NCI-H82 treated with DMSO at 0.1 percent for 48 hours (cell line): Measurements from ENCODE around the gene PHLDB2.
A peak's percentile ranks its signal among the peaks of the same experiment; 100 is the strongest.
"Not testable (repeated sequence)": the region's sequence is repeated elsewhere in the genome, so short reads cannot be mapped to it uniquely, and the experiment has no call there.

ENCODE experiments used
- DNase-seq: peaks from one replicate; lab custom pipeline; 2025; ENCODE audit not compliant: unreplicated experiment; lab: John Stamatoyannopoulos, UW

The PHLDB2 gene

GRCh38 chr3:111859061-111859973 is at the start of gene PHLDB2:
TSS of gene PHLDB2 (plus strand) at chr3:111859265. CDS start at chr3:111884078, 24,813 bp downstream.
- peak; percentile 77 for DNase-seq

GRCh38 chr3:111810909-111811308 is 48.2 kb upstream of the PHLDB2 start:
- peak; percentile 59 for DNase-seq

GRCh38 chr3:111811811-111812210 is 47.3 kb upstream of the PHLDB2 start:
- no peak for DNase-seq

GRCh38 chr3:111812701-111813100 is 46.4 kb upstream of the PHLDB2 start:
- DNase-seq = no peak

GRCh38 chr3:111813441-111813840 is 45.6 kb upstream of the PHLDB2 start:
- DNase-seq = no peak

GRCh38 chr3:111813979-111814378 is 45.1 kb upstream of the PHLDB2 start:
- no peak for DNase-seq

GRCh38 chr3:111816771-111817170 is 42.3 kb upstream of the PHLDB2 start:
- DNase-seq = not testable (repeated sequence)

- no peak for DNase-seq
These were observed 39.1 kb upstream of the PHLDB2 start for GRCh38 chr3:111819927-111820326.

GRCh38 chr3:111820651-111821050 is 38.4 kb upstream of the PHLDB2 start:
- DNase-seq = no peak

- no peak for DNase-seq
These were observed 37.2 kb upstream of the PHLDB2 start for GRCh38 chr3:111821891-111822290.

GRCh38 chr3:111822804-111823203 is 36.3 kb upstream of the PHLDB2 start:
- no peak for DNase-seq

GRCh38 chr3:111823341-111823855 is 35.7 kb upstream of the PHLDB2 start:
- no peak for DNase-seq

GRCh38 chr3:111824351-111824750 is 34.7 kb upstream of the PHLDB2 start:
- DNase-seq = no peak

GRCh38 chr3:111827871-111828270 is 31.2 kb upstream of the PHLDB2 start:
- DNase-seq = no peak

GRCh38 chr3:111828530-111828929 is 30.5 kb upstream of the PHLDB2 start:
- DNase-seq = no peak

- DNase-seq = no peak
These were observed 30.0 kb upstream of the PHLDB2 start for GRCh38 chr3:111829023-111829422.

GRCh38 chr3:111831840-111832239 is 27.2 kb upstream of the PHLDB2 start:
- DNase-seq = no peak

GRCh38 chr3:111837112-111837511 is 22.0 kb upstream of the PHLDB2 start:
- DNase-seq = no peak

GRCh38 chr3:111838133-111838532 is 20.9 kb upstream of the PHLDB2 start:
- DNase-seq = no peak

- DNase-seq = no peak
These were observed 13.0 kb upstream of the PHLDB2 start for GRCh38 chr3:111846039-111846438.

- no peak for DNase-seq
These were observed 12.3 kb upstream of the PHLDB2 start for GRCh38 chr3:111846717-111847116.

- no peak for DNase-seq
These were observed 10.8 kb upstream of the PHLDB2 start for GRCh38 chr3:111848283-111848682.

- DNase-seq = no peak
These were observed 10.3 kb upstream of the PHLDB2 start for GRCh38 chr3:111848778-111849177.
